ENCODE results near the gene GALNT17.

GALNT17 gene

DNA sequence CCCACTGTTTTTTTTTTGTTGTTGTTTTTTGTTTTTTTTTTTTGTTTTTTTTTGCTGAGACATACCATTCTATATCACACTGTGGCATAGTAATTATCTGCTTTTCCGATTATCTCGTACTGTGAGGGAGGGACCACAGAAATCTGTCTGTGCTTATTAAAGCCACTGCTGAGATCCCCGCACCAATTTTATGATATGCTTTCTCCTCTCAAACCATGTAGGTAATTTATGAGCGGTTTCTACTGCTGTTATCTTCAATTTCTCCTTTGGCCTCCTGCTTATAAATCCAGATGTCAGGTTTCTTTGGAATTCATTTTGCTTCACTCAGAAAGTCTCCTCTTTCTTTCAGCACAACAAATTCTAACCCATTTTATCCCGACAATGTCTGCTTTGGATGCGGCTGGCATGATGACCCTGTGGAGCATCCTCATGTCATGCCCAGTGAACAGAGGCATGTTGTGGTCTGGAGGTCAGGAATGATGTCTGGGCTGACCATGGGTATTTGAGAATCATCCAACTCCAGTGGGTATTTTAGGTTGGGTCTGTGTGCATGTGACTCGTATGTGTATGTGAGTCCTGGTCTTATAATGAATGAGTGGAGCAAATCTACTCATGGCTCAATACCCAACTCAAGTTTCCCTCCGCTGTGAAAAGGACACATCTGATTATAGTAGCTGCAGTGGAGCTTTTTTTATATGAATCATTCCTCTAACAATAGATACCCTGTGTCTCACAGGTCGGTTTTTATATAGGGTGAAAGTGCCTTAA, 213.4 kb downstream of the GALNT17 start:
- no peaks in the 10 kb centered on the region for H3K36me3 ChIP-seq (ENCODE audit: control insufficient read depth in 1 of 2, insufficient read depth in 2 of 2, low read length in 2 of 2)
- no peak overlapping the region for H4K8ac ChIP-seq (ENCODE audit: low read depth, low read length)
- H2AFZ ChIP-seq (ENCODE audit: insufficient read depth, low read length, poor library complexity), result no peak overlapping the region
- no peak overlapping the region for H3K4me2 ChIP-seq (ENCODE audit: low read length)
- no peaks in the 10 kb centered on the region for H3K79me2 ChIP-seq (ENCODE audit: control insufficient read depth, insufficient read depth, low read length, poor library complexity)
- no peaks in the 10 kb centered on the region for H3K27me3 ChIP-seq (ENCODE audit: insufficient read depth, low read length)
- no peaks in the 10 kb centered on the region for H3K79me1 ChIP-seq (ENCODE audit: low read length)
- no peak overlapping the region for H3K27ac ChIP-seq (ENCODE audit: low read depth, low read length)
- H3K4me3 ChIP-seq (ENCODE audit: low read depth, low read length), result no peak overlapping the region
- H4K12ac ChIP-seq (ENCODE audit: low read depth, low read length), result no peak overlapping the region
- no peak overlapping the region for H3K14ac ChIP-seq (ENCODE audit: low read length)
- H3K9ac ChIP-seq (ENCODE audit: low read length), result no peak overlapping the region
- peaks cover 0 to 3% of the 10 kb centered on the region in 2 experiments for H3K4me1 ChIP-seq (ENCODE audit: control insufficient read depth in 1 of 2, insufficient read depth in 2 of 2, low read length in 2 of 2)
- no peak overlapping the region for H2BK120ac ChIP-seq (ENCODE audit: insufficient read depth, low read length, poor library complexity)
- no peak overlapping the region for H3K4ac ChIP-seq (ENCODE audit: low read depth, low read length)
- no peak overlapping the region for H2BK5ac ChIP-seq (ENCODE audit: low read depth, low read length, poor library complexity)
- H4K91ac ChIP-seq (ENCODE audit: low read depth, low read length), result no peak overlapping the region
- H3K18ac ChIP-seq (ENCODE audit: low read length), result no peak overlapping the region
- no peak overlapping the region for H2BK12ac ChIP-seq (ENCODE audit: low read length)
- no peak overlapping the region for H3K23ac ChIP-seq (ENCODE audit: low read length)
- DNase-seq, result no peak
- no peaks in the 10 kb centered on the region for H3K9me3 ChIP-seq (ENCODE audit: insufficient read depth, low read depth, low read length)
- H2AK5ac ChIP-seq (ENCODE audit: low read length), result no peak overlapping the region
- no CpG with 5 or more reads among the region's 9 CpGs for WGBS (ENCODE audit: extremely low coverage, insufficient coverage, insufficient read length)

DNA sequence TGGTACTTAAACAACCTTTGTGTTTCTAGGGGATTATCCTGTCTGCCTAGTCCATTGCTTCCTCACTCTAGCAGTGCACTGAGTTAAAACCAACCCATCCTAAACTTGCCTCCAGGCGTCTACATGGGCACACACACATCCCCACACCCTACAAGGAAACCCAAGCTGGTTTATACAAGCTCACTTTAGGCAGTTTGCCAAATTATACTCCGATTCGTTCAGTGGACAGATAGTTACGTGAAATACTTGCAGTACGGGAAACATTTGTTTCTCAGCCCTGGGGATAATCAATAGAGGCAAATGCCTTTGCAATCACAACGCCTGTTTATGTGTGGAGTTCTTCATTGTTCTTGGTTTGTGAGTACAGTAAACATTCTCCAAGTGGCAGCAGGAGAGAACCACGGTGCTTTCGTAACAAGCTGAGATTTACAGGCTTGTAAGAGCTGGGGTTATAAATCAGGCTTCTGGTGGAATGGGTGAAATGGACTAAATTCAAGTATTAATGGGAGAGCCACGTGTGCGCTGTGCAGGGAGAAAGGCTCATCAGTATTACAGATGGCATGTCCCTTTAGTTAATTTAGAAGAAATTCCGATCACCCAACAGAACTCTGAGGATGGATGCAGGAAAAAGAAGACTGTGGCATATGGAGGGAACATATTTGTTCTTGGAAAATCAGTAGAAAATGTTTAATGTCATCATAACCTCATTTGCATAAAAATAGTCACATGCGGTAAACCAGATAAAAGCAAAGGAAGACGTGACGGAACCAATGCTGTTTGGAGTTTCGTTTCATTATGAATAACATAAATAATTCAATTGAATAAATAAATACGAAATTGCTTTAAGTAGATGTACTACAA, 217.1 kb downstream of the GALNT17 start:
- Histone ChIP-seq H3K4ac (ENCODE audit: low read depth, low read length) (no peak overlapping the region), H4K12ac (ENCODE audit: low read depth, low read length) (no peak overlapping the region), H2BK120ac (ENCODE audit: insufficient read depth, low read length, poor library complexity) (no peak overlapping the region), H3K9ac (ENCODE audit: low read length) (no peak overlapping the region), H3K79me1 (ENCODE audit: low read length) (no peaks in the 10 kb centered on the region), H2AFZ (ENCODE audit: insufficient read depth, low read length, poor library complexity) (no peak overlapping the region), H2BK12ac (ENCODE audit: low read length) (no peak overlapping the region), H2AK5ac (ENCODE audit: low read length) (no peak overlapping the region), H3K4me2 (ENCODE audit: low read length) (no peak overlapping the region), H2BK5ac (ENCODE audit: low read depth, low read length, poor library complexity) (no peak overlapping the region), H3K14ac (ENCODE audit: low read length) (no peak overlapping the region), H3K18ac (ENCODE audit: low read length) (no peak overlapping the region), H3K9me3 (ENCODE audit: insufficient read depth, low read depth, low read length) (no peaks in the 10 kb centered on the region), H3K27ac (ENCODE audit: low read depth, low read length) (no peak overlapping the region), H3K79me2 (ENCODE audit: control insufficient read depth, insufficient read depth, low read length, poor library complexity) (no peaks in the 10 kb centered on the region), H4K8ac (ENCODE audit: low read depth, low read length) (no peak overlapping the region), H4K91ac (ENCODE audit: low read depth, low read length) (no peak overlapping the region), H3K4me3 (ENCODE audit: low read depth, low read length) (no peak overlapping the region), H3K23ac (ENCODE audit: low read length) (no peak overlapping the region), H3K4me1 (ENCODE audit: control insufficient read depth in 1 of 2, insufficient read depth in 2 of 2, low read length in 2 of 2) (peaks cover 0 to 3% of the 10 kb centered on the region in 2 experiments), H3K36me3 (ENCODE audit: control insufficient read depth in 1 of 2, insufficient read depth in 2 of 2, low read length in 2 of 2) (no peaks in the 10 kb centered on the region), H3K27me3 (ENCODE audit: insufficient read depth, low read length) (no peaks in the 10 kb centered on the region)
- no CpG with 5 or more reads among the region's 16 CpGs for WGBS (ENCODE audit: extremely low coverage, insufficient coverage, insufficient read length)
- no peak for DNase-seq

DNA sequence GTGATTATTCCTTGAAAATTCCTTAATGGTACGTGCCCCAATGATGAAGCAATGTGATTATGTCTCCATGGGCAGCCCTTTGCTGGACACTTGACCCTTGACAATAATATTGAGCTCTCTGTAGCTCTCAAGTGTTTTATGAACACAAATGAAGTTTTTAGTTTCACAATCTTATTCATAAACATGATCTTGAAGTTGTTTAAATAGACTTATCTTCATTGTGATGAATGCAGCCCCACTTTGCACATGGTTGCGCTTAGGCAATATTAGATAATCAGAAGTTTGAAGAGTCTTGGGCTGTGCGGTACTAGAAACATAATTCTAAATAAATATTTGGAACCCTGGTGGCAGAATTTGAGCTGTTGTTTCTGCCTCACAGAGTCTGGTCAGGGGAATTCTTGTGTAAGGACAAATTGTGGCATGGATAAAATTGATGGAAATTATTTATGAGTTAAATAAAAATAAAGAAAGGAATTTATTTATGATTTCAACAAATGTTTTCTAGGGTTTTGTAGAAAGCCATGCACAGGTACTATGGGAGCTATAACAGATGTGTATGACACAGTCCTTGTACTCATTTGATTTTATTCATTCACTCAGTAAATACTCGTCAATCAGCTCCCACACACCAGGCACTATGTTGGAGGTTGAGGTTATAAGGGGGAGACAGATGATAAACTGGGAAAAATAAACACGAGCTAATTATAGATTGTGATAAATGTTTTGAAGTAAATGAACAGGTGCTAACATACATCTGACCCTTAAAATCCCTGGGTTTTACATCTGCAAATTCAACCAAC, 217.9 kb downstream of the GALNT17 start:
- no peak overlapping the region for H3K27ac ChIP-seq (ENCODE audit: low read depth, low read length)
- H2BK12ac ChIP-seq (ENCODE audit: low read length), result no peak overlapping the region
- DNase-seq, result no peak
- H4K8ac ChIP-seq (ENCODE audit: low read depth, low read length), result no peak overlapping the region
- H3K27me3 ChIP-seq (ENCODE audit: insufficient read depth, low read length), result no peaks in the 10 kb centered on the region
- no peak overlapping the region for H3K4ac ChIP-seq (ENCODE audit: low read depth, low read length)
- WGBS (ENCODE audit: extremely low coverage, insufficient coverage, insufficient read length), result no CpG with 5 or more reads among the region's 5 CpGs
- no peaks in the 10 kb centered on the region for H3K9me3 ChIP-seq (ENCODE audit: insufficient read depth, low read depth, low read length)
- no peak overlapping the region for H3K23ac ChIP-seq (ENCODE audit: low read length)
- no peak overlapping the region for H4K12ac ChIP-seq (ENCODE audit: low read depth, low read length)
- no peak overlapping the region for H2AFZ ChIP-seq (ENCODE audit: insufficient read depth, low read length, poor library complexity)
- no peak overlapping the region for H2BK120ac ChIP-seq (ENCODE audit: insufficient read depth, low read length, poor library complexity)
- no peak overlapping the region for H4K91ac ChIP-seq (ENCODE audit: low read depth, low read length)
- H3K18ac ChIP-seq (ENCODE audit: low read length), result no peak overlapping the region
- no peak overlapping the region for H3K4me2 ChIP-seq (ENCODE audit: low read length)
- no peak overlapping the region for H3K14ac ChIP-seq (ENCODE audit: low read length)
- H3K4me1 ChIP-seq (ENCODE audit: control insufficient read depth in 1 of 2, insufficient read depth in 2 of 2, low read length in 2 of 2), result peaks cover 0 to 3% of the 10 kb centered on the region in 2 experiments
- no peaks in the 10 kb centered on the region for H3K36me3 ChIP-seq (ENCODE audit: control insufficient read depth in 1 of 2, insufficient read depth in 2 of 2, low read length in 2 of 2)
- H3K79me2 ChIP-seq (ENCODE audit: control insufficient read depth, insufficient read depth, low read length, poor library complexity), result no peaks in the 10 kb centered on the region
- H2BK5ac ChIP-seq (ENCODE audit: low read depth, low read length, poor library complexity), result no peak overlapping the region
- no peak overlapping the region for H3K4me3 ChIP-seq (ENCODE audit: low read depth, low read length)
- no peaks in the 10 kb centered on the region for H3K79me1 ChIP-seq (ENCODE audit: low read length)
- no peak overlapping the region for H3K9ac ChIP-seq (ENCODE audit: low read length)
- H2AK5ac ChIP-seq (ENCODE audit: low read length), result no peak overlapping the region

DNA sequence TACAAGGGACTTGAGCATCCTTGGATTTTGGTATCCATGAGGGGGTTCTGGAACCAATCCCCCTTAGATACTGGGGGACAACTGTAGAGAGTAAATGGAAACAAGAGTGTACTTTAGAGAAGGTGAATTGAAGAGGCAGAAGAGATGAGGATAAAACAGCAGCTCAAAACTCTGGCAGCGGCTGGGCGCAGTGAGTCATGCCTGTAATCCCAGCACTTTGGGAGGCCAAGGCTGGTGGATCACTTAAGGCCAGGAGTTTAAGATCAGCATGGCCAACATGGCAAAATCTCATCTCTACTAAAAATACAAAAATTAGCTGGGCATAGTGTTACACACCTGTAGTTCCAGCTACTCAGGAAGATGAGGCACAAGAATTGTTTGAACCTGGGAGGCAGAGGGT, 218.7 kb downstream of the GALNT17 start:
- Histone ChIP-seq H3K27me3 (ENCODE audit: insufficient read depth, low read length) (no peaks in the 10 kb centered on the region), H2BK120ac (ENCODE audit: insufficient read depth, low read length, poor library complexity) (no peak overlapping the region), H3K79me1 (ENCODE audit: low read length) (no peaks in the 10 kb centered on the region), H3K36me3 (ENCODE audit: control insufficient read depth in 1 of 2, insufficient read depth in 2 of 2, low read length in 2 of 2) (no peaks in the 10 kb centered on the region), H2AK5ac (ENCODE audit: low read length) (no peak overlapping the region), H3K27ac (ENCODE audit: low read depth, low read length) (no peak overlapping the region), H4K12ac (ENCODE audit: low read depth, low read length) (no peak overlapping the region), H2AFZ (ENCODE audit: insufficient read depth, low read length, poor library complexity) (no peak overlapping the region), H2BK5ac (ENCODE audit: low read depth, low read length, poor library complexity) (no peak overlapping the region), H3K4me3 (ENCODE audit: low read depth, low read length) (no peak overlapping the region), H3K23ac (ENCODE audit: low read length) (no peak overlapping the region), H3K4me2 (ENCODE audit: low read length) (no peak overlapping the region), H3K4me1 (ENCODE audit: control insufficient read depth in 1 of 2, insufficient read depth in 2 of 2, low read length in 2 of 2) (peaks cover 0 to 3% of the 10 kb centered on the region in 2 experiments), H3K9ac (ENCODE audit: low read length) (no peak overlapping the region), H2BK12ac (ENCODE audit: low read length) (no peak overlapping the region), H3K9me3 (ENCODE audit: insufficient read depth, low read depth, low read length) (no peaks in the 10 kb centered on the region), H3K18ac (ENCODE audit: low read length) (no peak overlapping the region), H3K14ac (ENCODE audit: low read length) (no peak overlapping the region), H4K91ac (ENCODE audit: low read depth, low read length) (no peak overlapping the region), H3K79me2 (ENCODE audit: control insufficient read depth, insufficient read depth, low read length, poor library complexity) (no peaks in the 10 kb centered on the region), H3K4ac (ENCODE audit: low read depth, low read length) (no peak overlapping the region), H4K8ac (ENCODE audit: low read depth, low read length) (no peak overlapping the region)
- no peak for DNase-seq
- WGBS (ENCODE audit: extremely low coverage, insufficient coverage, insufficient read length), result no CpG with 5 or more reads among the region's 2 CpGs
